Thymus (tissue), 11 donors: ENCODE measurements around the gene SERPINB1. TPM values are rescaled to one million over a fixed set of nuclear protein-coding genes. Genes with fewer than 3 reads are reported as not detected.
A peak's percentile ranks its signal among the peaks of the same experiment; 100 is the strongest.

Experiments
- DNase-seq, 9 donors: peaks; one replicate each; pipeline ENCODE4 v3.0.0-alpha.2; 2013; ENCODE audit warnings: low spot score in 9 of 9, low read depth in 6 of 9, missing footprints in 1 of 9
- H3K27ac ChIP-seq, 2 donors: one replicate each; pipeline ENCODE4 v1.5.1; 2013; ENCODE audit warnings: control low read depth in 1 of 2, low read depth in 1 of 2, low read length in 1 of 2, mild to moderate bottlenecking in 1 of 2, moderate library complexity in 1 of 2
- H3K27me3 ChIP-seq, 2 donors: one replicate each; pipeline ENCODE4 v1.5.1; 2013; ENCODE audit warnings: low read length in 1 of 2; ENCODE audit not compliant: control insufficient read depth in 2 of 2, insufficient read depth in 1 of 2
- H3K36me3 ChIP-seq, 2 donors: one replicate each; pipeline ENCODE4 v1.5.1; 2013; ENCODE audit warnings: low read length in 1 of 2, mild to moderate bottlenecking in 1 of 2, moderate library complexity in 1 of 2; ENCODE audit not compliant: control insufficient read depth in 2 of 2, insufficient read depth in 2 of 2
- H3K4me1 ChIP-seq, 2 donors: one replicate each; pipeline ENCODE4 v1.5.1; 2013; ENCODE audit warnings: low read length in 2 of 2; ENCODE audit not compliant: control insufficient read depth in 2 of 2, insufficient read depth in 2 of 2
- H3K4me3 ChIP-seq, 2 donors: one replicate each; pipeline ENCODE4 v1.5.1; 2013; ENCODE audit warnings: low read length in 2 of 2, control low read depth in 1 of 2, mild to moderate bottlenecking in 1 of 2
- H3K9me3 ChIP-seq, 2 donors: one replicate each; pipeline ENCODE4 v1.5.1; 2013; ENCODE audit warnings: low read length in 1 of 2, mild to moderate bottlenecking in 1 of 2; ENCODE audit not compliant: control insufficient read depth in 2 of 2, insufficient read depth in 1 of 2
- WGBS: extraction: QIAGEN DNeasy Blood & Tissue Kit; methylation state at CpG from one replicate; pipeline ENCODE4 v1.1.7; 2013; 5-methylcytosine and 5-hydroxymethylcytosine counted together
- polyA plus RNA-seq: library from polyadenylated mRNA; stranded (reverse); fragments of 200-250 nt; gene quantifications from one replicate; pipeline ENCODE4 v1.2.3, GENCODE V29; 2013
- total RNA-seq: library from RNA; stranded (reverse); fragments of 120-200 nt; gene quantifications from one replicate; pipeline ENCODE4 v1.2.4, GENCODE V29; 2013
- donor health status: healthy.

The SERPINB1 gene
- total and polyA plus RNA-seq, 2 donors = 29.9 to 120 TPM

DNA sequence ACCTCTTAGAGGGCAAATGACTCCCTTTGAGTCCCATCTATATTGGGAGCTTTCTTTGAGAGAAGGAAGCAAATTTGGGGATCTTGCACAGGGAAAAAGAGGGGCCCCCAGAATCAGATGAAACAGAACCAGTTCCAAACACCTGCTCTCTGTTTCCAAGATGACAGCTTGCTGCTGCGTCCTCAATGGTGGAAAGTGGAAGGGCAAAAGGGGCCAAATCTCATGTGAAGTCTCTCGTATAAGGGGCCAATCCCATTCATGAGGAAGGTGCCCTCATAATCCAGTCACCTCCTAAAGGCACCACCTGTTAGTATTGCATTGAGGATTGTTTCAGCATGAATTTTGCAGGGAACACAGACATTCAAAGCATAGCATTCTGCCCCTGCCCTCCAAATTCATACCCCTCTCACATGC, 483 bp upstream of the SERPINB1 start:
- Histone ChIP-seq H3K27me3 (no peaks in the 10 kb centered on the region), H3K27ac (peak overlapping the region; percentile 37 to 73), H3K4me1 (peaks cover 13 to 44% of the 10 kb centered on the region in 2 donors), H3K4me3 (peak overlapping the region; percentile 44 to 57), H3K36me3 (peaks cover 5 to 6% of the 10 kb centered on the region in 2 donors), H3K9me3 (no peaks in the 10 kb centered on the region)
- 88% methylated on average over 2 of the region's 2 CpGs for WGBS
- DNase-seq = no peak

DNA sequence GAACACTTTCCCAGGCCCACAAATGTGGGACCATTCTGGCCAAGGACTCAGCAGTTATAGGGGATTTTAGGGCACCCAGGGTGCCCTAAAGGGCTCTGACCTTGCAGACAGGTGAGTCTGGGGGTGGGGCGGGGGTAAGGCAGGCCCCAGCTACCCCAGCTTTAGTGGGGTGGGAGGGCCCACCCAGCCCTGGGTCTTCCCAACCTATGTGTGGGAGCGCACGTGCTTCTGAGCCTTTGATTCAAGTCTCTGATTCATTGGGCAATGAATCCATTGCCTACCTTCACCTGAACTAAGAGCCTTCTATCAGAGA, 958 bp downstream of the SERPINB1 start:
- WGBS = 35% methylated on average over 3 of the region's 3 CpGs
- Histone ChIP-seq H3K27me3 (no peaks in the 10 kb centered on the region), H3K36me3 (peaks cover 5 to 16% of the 10 kb centered on the region in 2 donors), H3K9me3 (no peaks in the 10 kb centered on the region), H3K4me3 (peak overlapping the region; percentile 44 to 57), H3K4me1 (peaks cover 13 to 36% of the 10 kb centered on the region in 2 donors), H3K27ac (peak overlapping the region in 1 of 2 donors; percentile 66)
- DNase-seq = no peak

DNA sequence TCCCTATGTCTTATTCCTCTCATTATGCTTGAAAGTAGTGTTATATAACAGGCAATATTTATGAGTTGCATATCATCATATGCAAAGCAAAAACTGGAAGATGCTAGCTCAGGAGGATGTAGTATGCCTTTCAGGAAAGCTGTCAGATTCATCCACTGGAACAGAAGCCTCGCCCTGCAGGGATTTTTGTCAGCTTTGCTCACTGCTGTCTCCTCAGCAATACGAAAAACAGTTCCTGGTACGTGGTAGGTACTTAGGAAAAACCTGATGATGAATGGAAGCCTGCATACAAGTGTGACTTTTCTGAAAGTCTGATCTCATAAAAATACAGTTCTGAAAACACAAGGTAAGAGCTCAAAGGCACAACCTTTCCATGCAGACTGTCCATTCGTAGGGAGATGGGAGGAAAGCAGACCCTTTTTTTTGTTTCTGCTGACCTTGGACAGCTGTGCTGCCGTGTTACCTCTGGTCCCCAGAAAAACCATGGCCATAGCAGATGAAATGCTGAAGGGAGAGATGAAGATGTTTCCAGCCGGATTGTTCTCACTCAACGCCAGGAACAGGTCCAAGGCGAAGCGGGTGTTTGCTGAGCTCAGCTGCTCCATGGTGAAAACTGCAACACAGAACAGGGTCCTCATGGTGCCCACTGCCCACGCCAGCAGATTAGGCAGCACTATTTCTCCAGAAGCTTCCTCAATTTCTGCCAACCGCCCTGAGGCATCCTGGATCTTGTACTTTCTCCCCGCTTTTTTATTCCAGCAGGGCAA, 1.5 kb downstream of the SERPINB1 start:
- Histone ChIP-seq H3K4me1 (peaks cover 13 to 36% of the 10 kb centered on the region in 2 donors), H3K9me3 (no peaks in the 10 kb centered on the region), H3K27me3 (no peaks in the 10 kb centered on the region), H3K27ac (peak overlapping the region in 1 of 2 donors; percentile 66), H3K4me3 (peak overlapping the region in 1 of 2 donors; percentile 57), H3K36me3 (peaks cover 5 to 18% of the 10 kb centered on the region in 2 donors)
- WGBS = 50% methylated on average over 12 of the region's 12 CpGs
- no peak for DNase-seq

DNA sequence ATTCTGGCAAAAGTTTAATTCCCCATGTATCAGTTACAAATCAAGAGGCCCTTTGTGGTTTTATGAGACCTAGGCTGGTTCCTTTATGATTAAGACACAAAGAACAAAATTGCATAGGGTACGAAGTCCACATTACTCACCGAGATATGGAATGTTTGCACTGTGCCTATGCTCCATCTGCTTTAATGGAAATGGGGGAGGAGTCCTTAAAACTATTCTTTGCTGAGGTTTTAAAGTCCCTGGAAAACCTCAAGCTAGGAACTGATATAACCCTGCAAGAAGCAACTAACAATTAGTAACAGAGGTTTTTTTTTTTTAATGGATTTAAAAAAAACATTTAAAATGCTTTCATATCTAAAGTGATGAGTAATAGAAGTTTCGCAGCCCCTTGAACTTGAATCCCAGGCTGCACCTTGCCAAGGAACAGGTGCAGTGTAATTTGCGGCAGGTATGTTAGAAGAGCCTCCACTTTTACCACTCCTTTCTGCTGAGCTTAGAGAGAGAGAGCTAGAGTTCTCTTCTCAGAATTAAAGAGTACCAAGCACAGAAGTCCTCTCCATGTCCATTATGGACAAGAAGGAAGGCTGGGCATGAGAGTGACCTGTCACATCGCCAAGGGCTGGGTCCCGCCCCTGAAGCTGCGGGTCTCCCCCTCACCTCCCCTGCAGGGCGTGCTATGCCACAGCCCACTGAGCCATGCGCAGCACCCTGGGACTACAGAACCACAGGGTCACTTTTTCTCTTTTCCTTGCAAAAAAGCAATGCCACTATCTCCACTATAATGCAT, 2.3 kb downstream of the SERPINB1 start:
- H3K27me3 ChIP-seq = no peaks in the 10 kb centered on the region
- H3K4me3 ChIP-seq = no peak overlapping the region
- H3K36me3 ChIP-seq = peaks cover 5 to 25% of the 10 kb centered on the region in 2 donors
- H3K4me1 ChIP-seq = peaks cover 13 to 36% of the 10 kb centered on the region in 2 donors
- H3K27ac ChIP-seq = no peak overlapping the region
- H3K9me3 ChIP-seq = no peaks in the 10 kb centered on the region
- DNase-seq = no peak
- 30% methylated on average over 9 of the region's 9 CpGs for WGBS

DNA sequence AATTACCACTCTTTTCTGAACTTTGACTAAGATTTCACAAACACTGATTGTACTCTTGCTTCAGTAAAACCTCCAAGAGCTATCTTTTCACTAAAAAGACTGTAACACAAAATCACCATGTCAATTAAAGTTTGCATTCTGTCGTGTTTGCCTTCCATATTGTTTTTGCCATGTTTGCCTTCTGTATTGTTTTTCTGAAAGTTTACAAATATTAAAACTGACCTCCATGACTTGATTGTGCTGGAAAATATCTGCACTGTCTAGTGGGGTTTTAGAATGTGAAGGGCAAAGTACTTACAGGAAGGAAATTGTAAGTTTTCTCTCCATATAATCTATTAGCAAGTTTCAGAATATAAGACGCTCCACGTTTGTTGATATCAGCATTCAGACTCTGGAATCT, 3.4 kb downstream of the SERPINB1 start:
- H3K36me3 ChIP-seq = peaks cover 7 to 34% of the 10 kb centered on the region in 2 donors
- peaks cover 13 to 33% of the 10 kb centered on the region in 2 donors for H3K4me1 ChIP-seq
- no peak overlapping the region for H3K27ac ChIP-seq
- no peaks in the 10 kb centered on the region for H3K27me3 ChIP-seq
- DNase-seq = no peak
- whole genome bisulfite sequencing = 86% methylated on average over 3 of the region's 3 CpGs
- no peaks in the 10 kb centered on the region for H3K9me3 ChIP-seq
- H3K4me3 ChIP-seq = no peak overlapping the region

DNA sequence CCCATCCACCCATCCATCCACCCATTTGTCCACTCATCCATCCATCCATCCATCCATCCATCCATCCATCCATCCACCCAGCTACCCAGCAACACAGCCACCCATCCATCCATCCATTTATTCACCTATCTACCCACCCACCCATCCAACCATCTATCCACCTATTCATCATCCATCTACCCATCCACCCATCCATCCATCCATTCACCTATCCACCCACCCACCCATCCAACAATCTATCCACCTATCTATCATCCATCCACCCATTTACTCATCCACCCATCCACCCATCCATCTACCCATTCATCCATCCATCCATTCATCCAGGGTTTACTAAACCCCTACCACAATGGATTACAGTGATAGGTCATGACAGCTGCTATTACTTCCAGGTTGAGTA, 7.4 kb downstream of the SERPINB1 start:
- no peak for DNase-seq
- H3K4me3 ChIP-seq = no peak overlapping the region
- H3K36me3 ChIP-seq = peaks cover 7 to 34% of the 10 kb centered on the region in 2 donors
- H3K27ac ChIP-seq = no peak overlapping the region
- no peaks in the 10 kb centered on the region for H3K9me3 ChIP-seq
- H3K27me3 ChIP-seq = no peaks in the 10 kb centered on the region
- no peaks in the 10 kb centered on the region for H3K4me1 ChIP-seq

DNA sequence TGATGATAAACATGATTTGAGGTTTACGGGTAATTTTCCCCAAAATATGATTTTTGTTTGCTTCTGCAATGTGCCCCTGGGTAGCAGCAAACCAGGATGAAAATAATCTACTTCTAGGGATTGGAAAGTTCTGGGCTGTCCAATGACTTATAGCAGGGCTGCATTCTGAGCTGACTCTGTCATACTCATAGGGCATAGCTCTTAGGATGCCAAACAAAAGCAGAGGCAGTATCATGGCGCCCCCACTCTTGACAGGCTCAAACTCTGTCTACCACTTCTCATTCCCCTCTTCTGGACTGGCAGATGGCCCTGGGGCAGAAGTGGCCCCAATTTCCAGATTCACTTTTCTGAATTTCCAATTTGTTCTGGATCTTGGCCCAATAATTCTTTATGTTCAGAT, 10.3 kb downstream of the SERPINB1 start:
- Histone ChIP-seq H3K9me3 (no peaks in the 10 kb centered on the region), H3K27me3 (no peaks in the 10 kb centered on the region), H3K27ac (no peak overlapping the region), H3K36me3 (peaks cover 3 to 24% of the 10 kb centered on the region in 2 donors), H3K4me3 (no peak overlapping the region), H3K4me1 (no peaks in the 10 kb centered on the region)
- WGBS = 98% methylated on average over 2 of the region's 2 CpGs
- DNase-seq = no peak

DNA sequence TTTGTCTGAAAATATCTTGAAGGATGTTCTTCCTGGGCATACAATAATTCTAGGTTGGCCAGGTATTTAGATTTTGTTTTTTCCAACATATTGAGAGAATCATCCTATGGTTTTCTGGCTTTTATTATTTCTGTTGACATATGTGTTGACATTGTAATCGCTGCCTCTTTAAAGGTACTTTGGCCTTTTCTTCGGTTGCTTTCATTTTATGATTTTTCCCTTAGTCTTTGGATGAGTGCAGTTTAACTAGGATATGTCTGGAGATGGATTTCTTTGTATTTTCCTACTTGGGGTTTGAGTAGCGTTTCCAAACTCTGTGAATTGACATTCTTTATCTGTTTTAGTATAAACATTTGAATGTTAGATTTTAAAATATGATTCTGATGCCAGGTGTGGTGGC, 11.5 kb downstream of the SERPINB1 start:
- DNase-seq = no peak
- H3K4me1 ChIP-seq = no peaks in the 10 kb centered on the region
- no peaks in the 10 kb centered on the region for H3K27me3 ChIP-seq
- H3K36me3 ChIP-seq = peaks cover 3 to 15% of the 10 kb centered on the region in 2 donors
- no peak overlapping the region for H3K4me3 ChIP-seq
- no peak overlapping the region for H3K27ac ChIP-seq
- H3K9me3 ChIP-seq = no peaks in the 10 kb centered on the region
- 98% methylated on average over 3 of the region's 3 CpGs for WGBS

DNA sequence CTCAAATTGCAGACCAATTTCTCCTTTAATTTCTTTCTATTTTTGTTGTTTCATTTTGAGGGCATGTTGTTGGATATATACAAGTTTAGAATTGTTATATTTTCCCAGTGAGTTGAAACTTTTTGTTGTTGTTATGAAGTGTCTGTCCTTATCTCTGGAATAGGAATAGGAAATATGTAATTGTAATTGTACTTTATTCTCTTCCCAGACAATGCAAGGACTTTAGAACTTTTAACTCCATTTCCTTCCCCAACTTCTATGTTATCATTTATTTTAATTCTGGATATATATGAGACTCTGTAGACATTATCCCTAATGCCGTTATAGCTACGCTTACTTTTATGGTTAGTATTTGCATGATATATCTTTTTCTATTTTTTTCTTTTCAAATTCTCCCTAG, 12.4 kb downstream of the SERPINB1 start:
- DNase-seq = no peak
- Histone ChIP-seq H3K27me3 (no peaks in the 10 kb centered on the region), H3K9me3 (no peaks in the 10 kb centered on the region), H3K27ac (no peak overlapping the region), H3K4me1 (no peaks in the 10 kb centered on the region), H3K36me3 (peaks cover 3 to 7% of the 10 kb centered on the region in 2 donors), H3K4me3 (no peak overlapping the region)
- WGBS = over 99% methylated on average over 2 of the region's 2 CpGs
